HL-60/S4 treated with phorbol 12-myristate 13-acetate at 8.2 ng/mL for 4 days and 3 days (cell line): Measurements from ENCODE around the gene PMF1.

Source experiments
- in situ Hi-C: fragments of 300-500 bp; cut with MboI; formaldehyde crosslinking; loops from 2 replicates; pipeline ENCODE4 v1.15.0; 2022; ENCODE audit warnings: low sequenced_read_pairs

PMF1 gene

DNA sequence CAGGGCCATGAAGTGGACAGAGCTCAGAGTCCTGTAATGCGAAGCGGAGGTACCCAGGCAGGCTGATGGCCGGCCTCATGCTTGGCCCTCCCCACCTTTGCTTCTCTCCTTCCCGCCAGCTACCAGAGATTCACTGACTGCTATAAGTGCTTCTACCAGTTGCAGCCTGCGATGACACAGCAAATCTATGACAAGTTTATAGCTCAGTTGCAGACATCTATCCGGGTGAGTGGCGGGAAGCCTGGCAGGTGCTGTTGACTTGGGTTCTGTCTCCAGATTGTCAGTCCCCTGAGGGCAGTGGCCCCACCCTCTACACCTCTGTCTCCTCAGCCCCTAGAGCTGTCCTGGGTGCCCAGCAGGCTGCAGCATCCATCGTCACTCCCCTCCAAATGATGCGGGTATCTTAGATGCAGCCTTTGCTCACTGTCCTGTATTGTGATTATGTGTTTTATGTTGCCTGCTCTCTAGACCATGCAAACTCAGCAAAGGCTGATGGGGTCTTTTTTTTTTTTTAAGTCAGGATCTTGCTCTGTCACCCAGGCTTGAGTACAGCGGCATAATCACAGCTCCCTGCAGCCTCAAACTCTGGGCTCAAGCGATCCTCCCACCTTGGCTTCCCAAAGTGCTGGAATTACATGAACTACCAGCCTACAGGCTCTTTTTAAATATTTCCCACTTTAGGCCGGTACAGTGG lies 19.5 kb downstream of the PMF1 start:
- in situ Hi-C loops: no loop called here

DNA sequence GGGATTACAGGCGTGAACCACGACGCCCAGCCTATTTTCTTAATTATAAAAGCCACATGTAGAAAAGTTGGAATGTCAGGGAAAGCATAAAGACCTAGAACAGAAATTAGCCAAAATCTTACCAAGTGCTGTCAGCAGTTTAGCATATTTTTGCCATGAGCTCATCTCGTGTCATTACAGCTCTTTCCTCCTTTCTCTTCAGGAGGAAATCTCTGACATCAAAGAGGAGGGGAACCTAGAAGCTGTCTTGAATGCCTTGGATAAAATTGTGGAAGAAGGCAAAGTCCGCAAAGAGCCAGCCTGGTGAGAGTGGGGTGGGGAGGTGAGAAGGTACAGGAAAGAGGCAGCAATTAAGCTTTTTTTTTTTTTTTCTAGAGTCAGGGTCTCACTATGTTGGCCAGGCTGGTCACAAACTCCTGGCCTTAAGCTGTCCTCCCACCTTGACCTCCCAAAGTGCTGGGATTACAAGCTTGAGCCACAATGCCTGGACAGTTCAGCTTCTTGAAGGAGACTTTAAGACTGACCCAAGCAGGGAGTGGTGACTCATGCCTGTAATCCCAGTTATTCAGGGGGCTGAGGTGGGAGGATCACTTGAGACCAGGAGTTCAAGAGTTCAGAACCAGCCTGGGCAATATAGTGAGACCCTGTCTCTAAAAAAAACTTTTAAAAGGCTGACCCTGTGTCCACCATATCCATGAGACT lies 20.8 kb downstream of the PMF1 start:
- in situ Hi-C loops: no loop called here

DNA sequence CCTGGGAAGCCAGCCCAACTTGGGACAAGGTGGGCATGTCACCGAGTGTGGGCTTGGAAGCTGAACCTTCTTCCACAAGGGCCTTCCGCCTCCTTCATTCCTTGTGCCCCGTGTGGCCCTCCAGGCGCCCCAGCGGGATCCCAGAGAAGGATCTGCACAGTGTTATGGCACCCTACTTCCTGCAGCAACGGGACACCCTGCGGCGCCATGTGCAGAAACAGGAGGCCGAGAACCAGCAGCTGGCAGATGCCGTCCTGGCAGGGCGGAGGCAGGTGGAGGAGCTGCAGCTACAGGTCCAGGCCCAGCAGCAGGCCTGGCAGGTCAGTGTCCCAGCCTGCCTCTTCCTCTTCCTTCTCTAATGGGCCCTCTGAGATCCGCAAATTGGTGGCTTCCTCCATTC lies 23.4 kb downstream of the PMF1 start:
- in situ Hi-C loops: no loop called here

DNA sequence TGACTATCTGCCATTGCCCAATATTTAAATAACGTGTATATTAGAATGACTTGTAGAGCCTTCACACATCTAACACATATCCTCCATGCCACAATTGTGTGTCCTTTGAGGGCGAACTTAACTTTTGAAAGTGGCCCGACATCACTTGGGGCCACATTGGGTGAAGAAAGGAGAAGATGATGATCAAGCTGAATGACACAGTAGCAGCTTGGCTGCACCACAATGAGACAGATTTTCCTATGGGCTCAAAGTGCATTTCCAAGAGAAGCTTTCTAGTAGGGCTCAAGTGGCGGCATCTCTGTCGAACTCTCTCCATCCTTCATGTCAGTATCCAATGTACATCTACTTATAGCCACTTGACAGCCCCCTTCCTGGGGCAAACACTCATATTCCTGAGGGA lies 25.4 kb downstream of the PMF1 start:
- in situ Hi-C loops: no loop called here

DNA sequence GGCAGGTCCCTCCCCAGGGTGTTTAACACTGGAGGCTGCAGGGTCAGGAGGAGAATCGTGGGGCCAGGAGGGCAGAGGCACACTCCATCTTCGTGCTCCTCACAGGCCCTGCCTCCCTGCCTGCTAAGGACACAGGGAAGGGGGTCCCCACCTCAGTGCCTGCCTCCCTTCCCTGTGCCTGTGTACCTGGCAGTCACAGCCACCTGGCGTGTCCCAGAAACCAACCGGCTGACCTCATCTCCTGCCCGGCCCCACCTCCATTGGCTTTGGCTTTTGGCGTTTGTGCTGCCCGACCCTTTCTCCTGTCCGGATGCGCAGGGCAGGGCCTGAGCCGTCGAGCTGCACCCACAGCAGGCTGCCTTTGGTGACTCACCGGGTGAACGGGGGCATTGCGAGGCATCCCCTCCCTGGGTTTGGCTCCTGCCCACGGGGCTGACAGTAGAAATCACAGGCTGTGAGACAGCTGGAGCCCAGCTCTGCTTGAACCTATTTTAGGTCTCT lies 28.6 kb downstream of the PMF1 start:
- in situ Hi-C loops: no loop called here

DNA sequence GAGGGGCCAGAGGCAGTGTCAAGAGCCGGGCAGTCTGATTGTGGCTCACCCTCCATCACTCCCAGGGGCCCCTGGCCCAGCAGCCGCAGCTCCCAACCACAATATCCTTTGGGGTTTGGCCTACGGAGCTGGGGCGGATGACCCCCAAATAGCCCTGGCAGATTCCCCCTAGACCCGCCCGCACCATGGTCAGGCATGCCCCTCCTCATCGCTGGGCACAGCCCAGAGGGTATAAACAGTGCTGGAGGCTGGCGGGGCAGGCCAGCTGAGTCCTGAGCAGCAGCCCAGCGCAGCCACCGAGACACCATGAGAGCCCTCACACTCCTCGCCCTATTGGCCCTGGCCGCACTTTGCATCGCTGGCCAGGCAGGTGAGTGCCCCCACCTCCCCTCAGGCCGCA lies 29.1 kb downstream of the PMF1 start, which contains the start of gene BGLAP:
BGLAP (plus strand) TSS at position 259 of the 400 bp plus-strand sequence; CDS start at position 307, 48 bp downstream.
- in situ Hi-C loops: no loop called here

DNA sequence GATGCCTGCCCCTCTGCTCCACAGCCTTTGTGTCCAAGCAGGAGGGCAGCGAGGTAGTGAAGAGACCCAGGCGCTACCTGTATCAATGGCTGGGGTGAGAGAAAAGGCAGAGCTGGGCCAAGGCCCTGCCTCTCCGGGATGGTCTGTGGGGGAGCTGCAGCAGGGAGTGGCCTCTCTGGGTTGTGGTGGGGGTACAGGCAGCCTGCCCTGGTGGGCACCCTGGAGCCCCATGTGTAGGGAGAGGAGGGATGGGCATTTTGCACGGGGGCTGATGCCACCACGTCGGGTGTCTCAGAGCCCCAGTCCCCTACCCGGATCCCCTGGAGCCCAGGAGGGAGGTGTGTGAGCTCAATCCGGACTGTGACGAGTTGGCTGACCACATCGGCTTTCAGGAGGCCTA lies 29.9 kb downstream of the PMF1 start:
- in situ Hi-C loops: no loop called here

DNA sequence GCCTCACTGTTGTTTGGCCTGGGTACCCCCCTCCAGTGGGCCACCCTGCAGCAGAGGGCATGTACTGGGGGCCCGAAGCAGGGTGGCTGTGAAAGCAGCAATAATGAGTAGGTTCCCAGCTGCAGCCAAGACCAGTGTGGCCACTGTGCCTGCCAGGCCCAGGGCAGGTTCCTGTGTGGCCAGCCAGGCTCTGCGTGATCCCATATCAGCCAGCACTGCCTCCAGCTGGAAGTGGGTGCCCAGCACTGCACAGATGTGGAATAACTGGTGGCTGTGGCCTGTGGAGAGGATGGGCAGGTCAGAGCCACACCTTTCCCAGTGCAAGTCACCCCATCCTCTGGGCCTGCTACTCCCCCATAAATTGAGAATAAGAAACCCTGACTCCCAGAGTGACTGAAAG lies 31.3 kb downstream of the PMF1 start:
- in situ Hi-C loops: no loop called here

DNA sequence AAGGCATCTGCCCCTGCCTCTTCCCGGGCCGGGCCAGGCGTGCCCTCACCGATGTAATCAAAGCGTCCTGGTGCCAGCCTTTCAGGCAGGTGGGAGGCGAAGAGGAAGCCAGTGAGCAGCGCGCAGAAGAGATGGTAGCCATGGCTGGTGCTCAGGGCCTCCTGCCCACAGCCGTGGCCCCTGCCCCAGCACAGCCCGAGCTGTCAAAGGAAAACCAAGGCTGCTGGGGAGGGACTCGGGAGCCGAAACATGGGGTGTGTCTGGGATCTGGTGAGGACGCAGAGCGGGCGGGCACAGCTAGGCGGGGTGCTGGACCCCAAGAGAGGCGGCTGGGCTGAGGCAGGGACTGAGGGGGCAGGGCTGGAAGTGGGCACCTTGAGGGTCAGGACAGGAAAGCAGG lies 31.9 kb downstream of the PMF1 start:
- in situ Hi-C loops: no loop called here

DNA sequence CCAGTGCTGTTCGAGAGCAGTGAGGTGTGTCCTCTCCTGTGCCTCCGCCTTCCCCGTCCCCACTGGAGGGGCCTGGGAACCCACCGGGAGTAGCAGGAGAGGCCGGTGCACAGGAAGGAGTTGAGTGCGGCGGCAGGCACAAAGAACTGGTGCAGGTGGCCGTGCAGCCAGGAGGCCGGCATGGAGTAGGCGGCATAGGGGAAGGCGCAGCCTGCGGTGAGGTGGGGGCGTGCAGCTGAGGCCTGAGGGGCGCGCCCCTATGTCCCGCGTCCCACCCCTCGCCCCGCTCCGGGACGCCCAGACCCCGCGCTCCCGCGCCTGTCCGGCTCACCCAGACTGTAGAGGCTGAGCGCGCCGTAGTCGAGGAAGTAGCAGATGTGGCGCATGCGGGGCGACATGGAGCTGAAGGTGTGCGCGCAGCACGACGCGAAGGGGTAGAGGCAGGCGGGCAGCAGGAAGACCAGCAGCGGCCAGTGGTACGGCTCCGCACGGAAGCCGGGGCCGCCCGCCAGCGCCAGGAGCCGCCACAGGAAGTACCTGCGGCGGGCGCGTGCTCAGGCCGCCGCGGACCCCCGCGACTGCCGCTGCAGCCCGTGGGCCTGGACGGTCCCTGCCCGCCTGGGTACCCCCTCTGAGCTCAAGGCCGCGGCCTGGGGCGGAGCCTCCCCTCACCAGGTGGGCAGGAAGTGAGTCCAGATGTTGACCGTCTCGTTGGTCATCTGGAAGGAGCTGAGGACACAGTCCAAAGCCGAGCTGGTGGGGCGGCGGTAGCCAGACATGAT lies 32.8 kb downstream of the PMF1 start:
- in situ Hi-C loops: no loop called here

DNA sequence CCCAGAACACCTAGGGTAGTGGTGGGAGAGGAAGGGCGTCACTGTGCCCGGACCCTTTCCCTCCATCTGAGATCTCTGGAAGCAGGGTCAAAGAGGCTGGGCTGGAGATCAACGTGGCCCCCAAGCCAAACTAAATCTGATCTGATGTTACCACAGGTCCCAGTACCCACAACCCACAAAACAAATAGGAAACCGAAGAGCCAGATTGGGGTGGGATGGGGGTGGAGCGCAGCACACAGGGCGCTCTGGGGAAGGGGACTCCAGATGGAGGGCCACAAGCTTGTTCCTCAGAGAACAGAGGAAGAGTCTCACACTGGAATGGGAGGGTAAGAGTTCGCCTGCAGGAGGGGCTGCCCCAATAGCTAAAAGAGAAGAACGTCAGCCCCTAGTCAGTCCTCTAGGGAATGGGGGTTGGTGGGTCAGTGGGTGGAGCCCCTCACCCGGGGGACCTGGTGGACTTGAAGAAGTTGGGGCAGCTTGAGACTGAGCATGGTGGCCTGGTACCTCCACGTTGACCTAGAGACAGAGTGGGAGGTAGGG lies 33.5 kb downstream of the PMF1 start:
- in situ Hi-C loops: no loop called here

DNA sequence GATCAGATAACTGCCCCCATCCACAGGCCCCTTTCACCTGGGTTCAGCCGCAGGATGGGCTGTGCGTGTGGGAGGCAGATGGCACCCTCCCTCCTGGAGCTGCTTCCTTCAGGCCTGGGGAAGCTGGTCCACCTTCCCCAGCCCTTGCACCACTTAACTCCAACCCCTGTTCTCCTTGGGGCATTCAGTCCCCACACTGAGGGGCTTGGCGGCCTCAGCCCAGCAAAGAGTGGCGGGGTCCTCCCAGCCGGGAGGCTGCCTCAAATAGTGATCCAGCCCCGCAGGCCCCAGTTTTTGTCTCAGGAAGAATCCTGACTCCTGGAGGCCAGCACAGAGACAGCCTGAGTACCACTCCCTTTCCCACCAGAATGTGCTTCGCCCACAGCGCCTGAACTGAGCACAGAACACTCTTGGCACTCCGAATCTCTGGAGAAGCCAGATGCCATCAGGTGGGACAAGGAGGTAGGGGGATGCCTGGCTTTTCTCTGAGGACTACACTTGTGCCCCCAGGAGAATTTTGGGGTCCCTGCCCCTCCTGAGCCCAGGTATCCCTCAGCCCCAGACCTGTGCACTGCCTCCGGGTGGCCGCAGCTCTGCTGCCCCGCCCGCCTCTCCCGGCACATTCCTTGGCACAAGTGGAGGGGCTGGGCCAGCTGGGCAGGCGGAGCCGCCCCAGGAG lies 34.1 kb downstream of the PMF1 start:
- in situ Hi-C loops: no loop called here

DNA sequence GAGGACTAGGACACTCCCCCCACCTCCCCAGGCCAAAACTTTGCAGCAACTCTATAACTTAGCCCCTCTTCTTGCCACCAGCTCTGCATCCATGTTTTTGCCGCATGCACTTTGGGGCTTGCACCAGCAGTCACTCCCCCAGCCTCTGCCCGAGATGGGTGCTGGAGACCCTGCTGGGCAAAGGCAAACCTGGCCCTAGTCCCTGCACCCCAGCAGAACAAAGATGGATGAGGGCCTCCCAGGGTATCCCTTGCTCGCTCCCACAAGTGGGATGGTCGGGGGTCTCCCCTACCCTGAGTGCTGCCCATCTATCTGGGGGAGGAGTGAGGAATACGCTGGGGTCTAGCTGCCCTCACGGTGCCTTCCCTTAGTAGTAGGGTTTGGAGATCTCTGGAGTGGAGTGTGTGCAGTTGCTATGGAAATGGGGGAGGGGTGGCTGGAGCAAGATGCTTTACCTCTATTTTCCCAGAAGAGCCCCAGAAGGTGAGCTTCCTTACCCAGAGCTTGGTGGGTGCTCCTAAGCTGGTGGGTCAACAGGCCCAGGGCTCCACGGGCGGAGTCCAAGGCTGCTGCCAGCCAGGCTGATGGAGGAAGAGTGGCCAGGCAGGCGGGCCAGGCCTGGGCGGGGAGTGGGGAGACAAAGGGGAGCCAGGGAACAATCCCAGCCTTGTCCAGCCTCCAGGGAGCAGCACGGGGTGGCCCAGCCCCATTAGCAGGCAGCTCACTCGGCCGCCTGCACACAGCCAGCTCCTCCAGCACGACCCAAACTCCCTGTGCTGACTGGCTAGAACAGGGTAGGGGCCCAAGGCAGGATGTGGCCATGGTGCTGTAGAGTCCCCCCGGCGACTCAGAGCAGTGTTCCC lies 34.9 kb downstream of the PMF1 start, which contains the start of gene PAQR6:
PAQR6 (minus strand) TSS at position 597 of the 863 bp plus-strand sequence. CDS start 1,325 bp downstream, outside the sequence.
- in situ Hi-C loops: no loop called here

DNA sequence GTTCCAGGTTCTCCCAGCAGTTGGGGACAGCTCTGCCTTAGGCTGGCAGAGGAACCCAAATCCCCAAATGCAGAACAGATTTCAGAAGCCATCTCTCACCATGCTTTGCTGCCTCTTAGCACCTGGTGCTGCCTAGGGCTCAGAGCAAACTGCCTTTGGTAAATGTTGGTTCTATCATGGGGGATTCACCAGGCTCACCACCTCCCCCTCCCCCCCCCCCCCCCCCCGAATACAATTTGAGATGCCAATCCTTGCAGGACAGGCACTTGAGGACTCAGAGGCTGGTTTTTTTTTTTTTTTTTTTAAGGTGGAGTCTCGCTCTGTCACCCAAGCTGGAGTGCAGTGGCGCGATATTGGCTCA lies 35.5 kb downstream of the PMF1 start:
- in situ Hi-C loops: no loop called here

DNA sequence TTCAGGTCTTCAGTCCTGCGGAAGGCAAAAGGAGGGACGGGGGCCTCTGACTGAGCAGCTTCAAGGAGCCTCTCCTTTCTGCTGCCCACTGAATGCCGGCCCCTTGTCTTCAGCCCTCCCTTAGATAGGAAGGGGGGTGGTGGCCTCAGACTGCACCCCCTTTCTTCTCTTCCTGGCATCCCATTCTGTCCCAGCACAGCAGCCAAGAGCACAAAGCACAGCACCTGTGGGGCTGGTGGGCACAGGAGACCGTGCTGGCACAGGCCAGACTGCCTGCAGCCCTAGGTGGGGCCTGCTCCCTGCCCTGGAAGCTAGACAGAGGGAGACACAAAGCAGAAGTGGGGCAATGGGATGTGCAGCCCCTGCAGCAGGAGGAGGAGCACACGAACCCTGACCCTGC lies 36.8 kb downstream of the PMF1 start:
- in situ Hi-C loops: no loop called here

DNA sequence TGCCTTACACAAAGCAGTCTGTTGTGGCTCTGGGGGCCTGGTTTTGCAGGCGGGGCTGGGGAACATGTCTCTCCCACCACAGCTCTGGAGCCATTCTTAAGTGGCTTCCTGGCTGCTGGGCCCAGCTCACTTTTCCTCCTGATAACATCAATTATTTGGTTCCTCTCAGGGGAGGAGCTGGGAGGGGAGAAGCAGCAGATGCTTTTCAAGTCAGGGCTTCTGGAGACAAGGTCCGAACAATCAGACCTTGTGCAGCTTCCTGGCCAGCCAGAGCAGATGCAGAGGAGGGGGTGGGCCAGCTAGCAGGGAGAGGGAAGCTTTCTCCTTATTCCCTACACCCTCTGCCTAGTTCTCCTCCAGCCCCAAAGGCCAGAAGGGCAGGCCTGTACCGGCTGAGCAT lies 38.7 kb downstream of the PMF1 start:
- in situ Hi-C loops: no loop called here

DNA sequence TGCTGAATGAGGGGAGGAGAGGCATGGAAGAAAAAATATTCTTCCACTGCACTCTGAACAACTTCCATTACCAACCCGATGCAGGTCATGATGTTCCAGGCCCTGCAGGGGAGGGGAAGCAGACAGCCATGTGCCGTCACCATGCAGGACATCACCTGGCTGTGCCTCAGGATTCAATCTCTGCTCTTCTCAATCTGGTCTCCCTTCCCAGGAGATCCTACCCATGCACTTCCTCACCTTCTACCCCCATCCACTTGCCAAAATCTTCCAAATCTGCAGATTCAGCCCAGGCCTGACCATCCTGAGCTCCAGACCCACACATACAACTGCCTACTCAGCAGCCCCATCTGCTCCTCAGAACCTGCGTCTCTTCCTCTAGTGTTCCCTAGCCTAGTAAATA lies 40.8 kb downstream of the PMF1 start:
- in situ Hi-C loops: no loop called here

DNA sequence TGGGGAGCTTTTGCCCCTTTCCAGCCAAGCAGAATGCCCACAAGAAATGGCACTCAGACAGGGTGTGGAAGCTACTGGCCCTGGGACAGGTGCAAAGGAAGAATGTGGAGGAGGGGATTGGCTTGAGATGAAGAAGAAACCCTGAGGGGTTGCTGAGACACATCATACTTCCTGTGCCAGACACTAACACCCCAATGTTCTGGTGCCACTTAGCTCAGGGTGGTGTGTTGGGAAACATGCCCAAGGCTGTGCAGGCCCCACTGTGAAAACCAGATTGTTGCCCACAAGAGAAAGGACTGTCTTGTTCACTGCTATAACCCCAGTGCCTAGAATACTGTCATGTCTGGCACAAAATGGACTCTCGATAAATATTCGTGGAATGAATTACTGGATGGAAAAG lies 44.9 kb downstream of the PMF1 start:
- in situ Hi-C loops: no loop called here

DNA sequence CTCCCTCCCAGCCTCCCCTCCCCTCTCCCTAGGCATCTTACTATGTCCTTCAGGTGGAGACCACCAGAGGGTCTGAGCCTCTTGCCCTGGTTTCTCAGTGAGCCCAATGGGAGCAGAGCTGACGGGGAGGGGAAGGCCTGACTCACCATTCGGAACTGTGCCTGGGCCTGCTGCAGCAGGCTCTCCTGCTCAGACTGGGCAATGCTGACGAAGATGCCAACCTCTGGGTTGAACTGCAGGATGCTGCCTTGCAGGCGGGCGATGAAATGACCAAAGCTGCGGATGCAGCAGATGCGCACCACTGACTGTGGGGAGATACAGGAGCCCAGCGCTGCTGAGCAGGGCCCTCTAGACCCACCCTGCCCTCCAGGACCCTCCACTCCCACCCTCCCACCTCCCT lies 46.1 kb downstream of the PMF1 start:
- in situ Hi-C loops: no loop called here

DNA sequence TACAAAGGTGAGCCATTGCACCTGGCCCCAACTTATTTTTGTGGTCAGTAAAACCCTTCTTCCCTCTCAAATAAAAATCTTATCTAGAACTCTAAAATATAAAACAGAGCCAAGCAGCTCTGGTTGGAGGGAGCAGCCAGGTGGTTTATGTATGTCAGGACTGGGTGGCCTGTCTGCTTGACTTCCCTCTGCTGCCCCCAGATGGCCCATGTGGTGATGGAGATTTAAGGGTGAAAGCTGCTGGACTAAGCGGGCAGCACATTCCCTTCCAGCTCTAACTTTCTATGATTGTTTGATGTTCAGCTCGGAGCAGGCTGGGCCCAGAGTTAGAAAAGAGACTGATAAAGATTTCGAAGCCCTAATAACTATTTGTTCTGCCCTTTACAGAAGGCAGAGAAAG lies 47.0 kb downstream of the PMF1 start:
- in situ Hi-C loops: no loop called here
